ENCODE results near the gene POLR3E. TPM values are rescaled to one million over a fixed set of nuclear protein-coding genes. Genes with fewer than 3 reads are reported as not detected.
A peak's percentile ranks its signal among the peaks of the same experiment; 100 is the strongest.
"Not testable (repeated sequence)": the region's sequence is repeated elsewhere in the genome, so short reads cannot be mapped to it uniquely, and the experiment has no call there.

Gene POLR3E
- total RNA-seq, 3 donors from 2014 or later = 59.0 to 72.4 (median 64.0) TPM

DNA sequence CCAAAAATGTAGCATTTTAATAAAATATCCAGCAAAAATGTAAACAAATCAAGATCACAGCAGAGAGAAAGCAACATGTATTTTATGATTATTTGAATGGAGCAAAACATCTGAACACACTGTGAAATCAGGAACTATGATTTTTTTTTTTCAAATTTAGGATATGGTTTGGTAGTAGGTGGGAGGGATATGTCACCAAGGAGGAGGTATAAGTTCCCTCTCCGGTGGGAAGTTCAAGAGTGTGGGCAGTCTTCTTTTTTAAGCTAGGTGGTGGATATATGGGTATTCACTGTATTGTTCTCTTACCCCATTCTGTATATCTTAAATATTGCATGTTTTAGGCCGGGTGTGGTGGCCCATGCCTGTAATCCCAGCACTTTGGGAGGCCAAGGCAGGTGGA lies 67.0 kb downstream of the POLR3E start:
- intact Hi-C loops (cut with DNase I; ENCODE audit: low total_unique reads) = no loop called here
- H3K4me1 ChIP-seq = peaks cover 0 to under 1% of the 10 kb centered on the region in 2 donors
- no peak overlapping the region for H3K27ac ChIP-seq
- no peak for TF ChIP-seq POLR2AphosphoS5 (IDR thresholded peaks at IDR 0.05)
- no peak for TF ChIP-seq POLR2A (IDR thresholded peaks at IDR 0.05)
- TF ChIP-seq, protein P1, sequence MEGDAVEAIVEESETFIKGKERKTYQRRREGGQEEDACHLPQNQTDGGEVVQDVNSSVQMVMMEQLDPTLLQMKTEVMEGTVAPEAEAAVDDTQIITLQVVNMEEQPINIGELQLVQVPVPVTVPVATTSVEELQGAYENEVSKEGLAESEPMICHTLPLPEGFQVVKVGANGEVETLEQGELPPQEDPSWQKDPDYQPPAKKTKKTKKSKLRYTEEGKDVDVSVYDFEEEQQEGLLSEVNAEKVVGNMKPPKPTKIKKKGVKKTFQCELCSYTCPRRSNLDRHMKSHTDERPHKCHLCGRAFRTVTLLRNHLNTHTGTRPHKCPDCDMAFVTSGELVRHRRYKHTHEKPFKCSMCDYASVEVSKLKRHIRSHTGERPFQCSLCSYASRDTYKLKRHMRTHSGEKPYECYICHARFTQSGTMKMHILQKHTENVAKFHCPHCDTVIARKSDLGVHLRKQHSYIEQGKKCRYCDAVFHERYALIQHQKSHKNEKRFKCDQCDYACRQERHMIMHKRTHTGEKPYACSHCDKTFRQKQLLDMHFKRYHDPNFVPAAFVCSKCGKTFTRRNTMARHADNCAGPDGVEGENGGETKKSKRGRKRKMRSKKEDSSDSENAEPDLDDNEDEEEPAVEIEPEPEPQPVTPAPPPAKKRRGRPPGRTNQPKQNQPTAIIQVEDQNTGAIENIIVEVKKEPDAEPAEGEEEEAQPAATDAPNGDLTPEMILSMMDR (IDR thresholded peaks at IDR 0.05) = no peak
- DNase-seq (ENCODE audit: low spot score in 2 of 2) = no peak
- no peaks in the 10 kb centered on the region for H3K36me3 ChIP-seq
- H3K27me3 ChIP-seq = no peaks in the 10 kb centered on the region
- H3K4me3 ChIP-seq = no peak overlapping the region
- no peaks in the 10 kb centered on the region for H3K9me3 ChIP-seq

DNA sequence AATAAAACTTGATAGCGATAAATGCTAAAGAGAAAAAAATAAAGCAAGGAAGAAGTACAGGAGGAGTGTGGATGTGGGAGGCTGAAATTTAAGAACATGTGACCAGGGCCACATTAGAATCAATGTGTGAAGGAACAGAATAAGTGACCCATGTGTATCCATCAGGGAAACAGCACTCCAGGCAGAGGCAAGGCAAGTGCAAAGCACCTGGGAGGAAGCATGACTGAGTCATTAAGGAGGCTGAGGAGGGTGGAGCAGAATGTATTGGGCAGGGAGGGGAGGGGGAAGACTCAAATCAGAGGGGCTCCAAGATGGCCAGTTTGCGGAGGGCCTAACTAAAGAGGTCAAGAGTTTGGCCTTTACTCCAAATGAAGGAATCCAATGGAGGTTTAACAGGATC lies 69.2 kb downstream of the POLR3E start:
- TF ChIP-seq POLR2AphosphoS5 (IDR thresholded peaks at IDR 0.05) (no peak), POLR2A (IDR thresholded peaks at IDR 0.05) (no peak)
- Histone ChIP-seq H3K4me1 (peaks cover 0 to 5% of the 10 kb centered on the region in 2 donors), H3K4me3 (no peak overlapping the region), H3K27me3 (no peaks in the 10 kb centered on the region), H3K36me3 (no peaks in the 10 kb centered on the region), H3K9me3 (no peaks in the 10 kb centered on the region), H3K27ac (no peak overlapping the region)
- intact Hi-C loops (cut with DNase I; ENCODE audit: low total_unique reads) = no loop called here
- no peak for DNase-seq (ENCODE audit: low spot score in 2 of 2)

DNA sequence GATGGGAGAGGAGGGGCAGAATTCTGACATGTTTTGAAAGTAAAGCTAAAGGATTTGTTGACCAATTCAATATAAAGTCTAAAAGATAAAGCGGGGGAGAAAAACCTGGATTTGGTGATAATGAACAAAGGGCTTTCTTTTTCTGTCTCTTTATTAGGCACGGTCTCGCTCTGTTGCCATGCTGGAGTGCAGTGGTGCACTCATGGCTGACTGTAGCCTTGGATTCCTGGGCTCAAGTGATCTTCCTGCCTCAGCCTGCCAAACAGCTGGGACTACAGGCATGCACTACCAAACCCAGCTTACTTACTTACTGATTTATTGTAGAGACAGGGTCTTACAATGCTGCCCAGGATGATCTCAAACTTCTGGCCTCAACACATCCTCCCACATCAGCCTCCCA lies 69.7 kb downstream of the POLR3E start:
- Histone ChIP-seq H3K27ac (no peak overlapping the region), H3K36me3 (no peaks in the 10 kb centered on the region), H3K27me3 (no peaks in the 10 kb centered on the region), H3K4me3 (no peak overlapping the region), H3K4me1 (peaks cover 0 to 5% of the 10 kb centered on the region in 2 donors), H3K9me3 (no peaks in the 10 kb centered on the region)
- DNase-seq (ENCODE audit: low spot score in 2 of 2) = no peak
- no peak for TF ChIP-seq POLR2A (IDR thresholded peaks at IDR 0.05)
- TF ChIP-seq POLR2AphosphoS5 (IDR thresholded peaks at IDR 0.05) = no peak
- TF ChIP-seq, protein P1 (IDR thresholded peaks at IDR 0.05) = no peak
- intact Hi-C loops (cut with DNase I; ENCODE audit: low total_unique reads) = no loop called here

DNA sequence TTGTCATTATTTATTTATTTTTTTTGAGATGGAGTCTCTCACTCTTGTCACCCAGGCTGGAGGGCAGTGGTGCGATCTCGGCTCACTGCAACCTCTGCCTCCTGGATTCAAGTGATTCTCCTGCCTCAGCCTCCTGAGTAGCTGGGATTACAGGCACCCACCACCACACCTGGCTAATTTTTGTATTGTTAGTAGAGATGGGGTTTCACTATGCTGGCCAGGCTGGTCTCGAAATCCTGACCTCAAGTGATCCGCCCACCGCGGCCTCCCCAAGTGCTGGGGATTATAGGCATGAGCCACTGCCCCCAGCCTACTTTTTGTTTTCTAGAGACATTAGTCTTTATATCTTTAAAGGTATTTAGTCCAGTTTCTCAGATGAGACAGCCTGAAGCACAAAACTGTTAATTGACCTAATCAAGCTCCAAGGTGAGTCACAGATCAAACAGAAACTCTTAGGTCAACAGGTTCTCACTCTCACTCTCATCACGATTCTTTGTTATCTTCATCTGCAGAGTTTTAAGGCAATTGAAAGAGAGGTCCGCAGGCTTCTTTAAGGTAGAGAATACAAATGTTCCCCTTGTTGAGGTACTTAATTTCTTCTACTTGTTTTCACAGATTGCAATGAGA lies 71.1 kb downstream of the POLR3E start:
- Histone ChIP-seq H3K4me1 (peaks cover 0 to 18% of the 10 kb centered on the region in 2 donors), H3K27ac (peak overlapping the region in 1 of 2 donors; percentile 74)
- H3K36me3 ChIP-seq; H3K9me3 ChIP-seq; DNase-seq (ENCODE audit: low spot score in 2 of 2); H3K4me3 ChIP-seq; intact Hi-C loops (cut with DNase I; ENCODE audit: low total_unique reads); H3K27me3 ChIP-seq: not testable (repeated sequence)

DNA sequence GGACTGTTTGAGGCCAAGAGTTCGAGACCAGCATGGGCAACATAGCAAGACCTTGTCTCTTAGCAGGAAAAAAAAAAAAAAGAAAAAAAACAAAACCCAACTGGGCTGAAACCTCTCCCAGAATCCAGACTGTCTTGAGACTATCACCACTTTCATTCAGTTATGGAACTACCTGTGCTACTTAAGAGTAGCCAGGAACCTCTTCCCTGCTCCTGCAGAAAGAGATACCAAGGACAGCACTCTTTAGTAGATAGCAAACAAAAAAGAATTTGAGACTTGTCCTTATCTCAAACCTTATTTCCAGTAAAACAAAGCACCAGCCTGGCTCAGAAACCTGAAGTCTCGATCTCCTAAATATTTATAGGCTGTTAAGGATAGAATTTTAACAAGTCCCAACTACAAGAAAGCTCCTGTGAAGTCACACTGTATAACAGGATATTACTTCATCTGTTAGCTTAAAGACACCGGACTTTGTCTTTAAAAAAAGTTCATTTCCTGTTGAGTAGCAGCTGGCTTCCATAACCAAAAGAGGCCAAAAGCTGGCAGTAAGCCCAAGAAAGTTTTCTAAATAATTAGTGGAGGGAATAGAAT lies 72.1 kb downstream of the POLR3E start:
- no peak for DNase-seq (ENCODE audit: low spot score in 2 of 2)
- intact Hi-C loops (cut with DNase I; ENCODE audit: low total_unique reads) = no loop called here
- H3K27ac ChIP-seq = peak overlapping the region; percentile 50 to 74
- H3K27me3 ChIP-seq = no peaks in the 10 kb centered on the region
- H3K36me3 ChIP-seq = no peaks in the 10 kb centered on the region
- no peak overlapping the region for H3K4me3 ChIP-seq
- no peaks in the 10 kb centered on the region for H3K9me3 ChIP-seq
- H3K4me1 ChIP-seq = peaks cover 0 to 19% of the 10 kb centered on the region in 2 donors
- no peak for TF ChIP-seq POLR2AphosphoS5 (IDR thresholded peaks at IDR 0.05)
- TF ChIP-seq POLR2A (IDR thresholded peaks at IDR 0.05) = no peak

DNA sequence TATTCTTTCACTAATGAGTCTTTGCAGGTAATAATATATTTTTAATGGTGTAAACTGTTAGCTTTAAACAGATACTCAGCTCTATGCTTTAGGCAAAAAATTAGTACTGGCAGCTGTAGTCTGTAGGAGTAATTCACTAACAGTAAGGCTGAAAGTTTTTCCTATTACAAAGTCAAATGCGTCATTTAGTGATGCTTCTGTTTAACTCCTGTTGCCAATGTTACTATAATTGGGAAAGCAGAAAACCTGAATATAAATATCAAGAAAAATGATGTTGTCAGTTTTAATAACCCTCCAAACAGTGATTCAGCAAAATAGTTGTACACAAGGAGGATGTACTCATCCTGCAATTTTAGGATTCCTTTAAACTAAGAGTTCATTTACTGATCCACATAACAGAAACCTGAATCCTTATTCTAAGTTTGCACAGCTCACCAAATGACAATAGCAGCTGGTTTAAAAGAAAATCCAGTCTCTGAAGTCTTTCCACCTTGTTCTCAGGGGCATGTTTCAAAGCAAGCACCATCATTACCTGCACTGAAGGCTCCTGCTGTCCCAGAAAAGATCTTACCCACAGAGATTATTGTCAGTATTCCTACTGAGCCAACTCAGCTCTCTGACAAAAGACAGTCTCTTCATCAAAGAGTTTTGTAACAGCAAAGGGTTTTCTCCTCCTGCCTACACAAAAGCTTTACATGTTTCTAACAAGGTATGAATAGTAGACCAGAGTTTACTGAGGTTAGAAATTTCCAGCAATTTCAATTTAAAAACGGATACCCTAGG lies 73.0 kb downstream of the POLR3E start:
- peaks cover 0 to 19% of the 10 kb centered on the region in 2 donors for H3K4me1 ChIP-seq
- H3K9me3 ChIP-seq = no peaks in the 10 kb centered on the region
- H3K27me3 ChIP-seq = no peaks in the 10 kb centered on the region
- intact Hi-C loops (cut with DNase I; ENCODE audit: low total_unique reads) = no loop called here
- no peak for DNase-seq (ENCODE audit: low spot score in 2 of 2)
- TF ChIP-seq, protein P1 (IDR thresholded peaks at IDR 0.05) = no peak
- no peak for TF ChIP-seq POLR2AphosphoS5 (IDR thresholded peaks at IDR 0.05)
- no peak for TF ChIP-seq POLR2A (IDR thresholded peaks at IDR 0.05)
- H3K4me3 ChIP-seq = no peak overlapping the region
- H3K27ac ChIP-seq = peak overlapping the region; percentile 74 to 75
- no peaks in the 10 kb centered on the region for H3K36me3 ChIP-seq

Measured in breast epithelium (tissue), 4 donors.